ENCODE measurements around the gene NALCN.

- TF ChIP-seq CTCF (conservative IDR thresholded peaks at IDR 0.05; ENCODE audit: low read depth, low read length) (peak; percentile 29; the same call in 1 of the 2 replicates), EZH2 (IDR thresholded peaks at IDR 0.05; ENCODE audit: borderline replicate concordance, low read depth, low read length, poor library complexity, severe bottlenecking) (no peak)
These were observed 37.5 kb upstream of the NALCN start for GRCh38 chr13:101453784-101454201.
